Epithelial cell of proximal tubule (primary cell): ENCODE data around the gene CRIM1. TPM values are rescaled to one million over a fixed set of nuclear protein-coding genes. Genes with fewer than 3 reads are reported as not detected.

Experiments
- DNase-seq: peaks from one replicate; pipeline ENCODE4 v3.0.0-alpha.2; 2011; ENCODE audit warnings: low read depth
- H3K4me3 ChIP-seq: 2 replicates; pipeline ENCODE4 v1.5.1; 2011; ENCODE audit warnings: low read depth, mild to moderate bottlenecking, low read length
- CTCF ChIP-seq: conservative IDR thresholded peaks from 2 replicates; pipeline ENCODE4 v1.5.1; 2012; ENCODE audit warnings: low read depth, mild to moderate bottlenecking, low read length
- total RNA-seq: library from RNA; depleted of rRNA; stranded (reverse); fragments of >200 nt; gene quantifications from 2 replicates; pipeline ENCODE4 v1.2.3, GENCODE V29; 2015

Gene CRIM1
- total RNA-seq, 1 donor from 2014 or later: 143 TPM

GRCh38 chr2:36573165-36573564, 217.6 kb downstream of the CRIM1 start:
- no peak overlapping the region for H3K4me3 ChIP-seq
- no peak for DNase-seq
- TF ChIP-seq CTCF: no peak

GRCh38 chr2:36574560-36574959, 219.0 kb downstream of the CRIM1 start:
- no peak overlapping the region for H3K4me3 ChIP-seq
- TF ChIP-seq CTCF: no peak
- DNase-seq: no peak

GRCh38 chr2:36577884-36578283, 222.3 kb downstream of the CRIM1 start:
- TF ChIP-seq CTCF: no peak
- DNase-seq: no peak
- H3K4me3 ChIP-seq: no peak overlapping the region

GRCh38 chr2:36578343-36579296, 223.0 kb downstream of the CRIM1 start:
- DNase-seq: no peak
- H3K4me3 ChIP-seq: no peak overlapping the region

GRCh38 chr2:36579297-36579664, 223.7 kb downstream of the CRIM1 start:
- TF ChIP-seq CTCF: no peak
- no peak for DNase-seq
- no peak overlapping the region for H3K4me3 ChIP-seq

More at GRCh38 chr2:36578343-36579296, 223.0 kb downstream of the CRIM1 start:
- TF ChIP-seq CTCF: no peak

GRCh38 chr2:36582538-36582937, 227.0 kb downstream of the CRIM1 start:
- TF ChIP-seq CTCF: no peak
- no peak for DNase-seq
- no peak overlapping the region for H3K4me3 ChIP-seq

GRCh38 chr2:36582951-36583350, 227.4 kb downstream of the CRIM1 start:
- H3K4me3 ChIP-seq: no peak overlapping the region
- no peak for TF ChIP-seq CTCF
- DNase-seq: no peak
